Motor neuron (in vitro differentiated cells): ENCODE measurements around the gene CDH15. TPM values are rescaled to one million over a fixed set of nuclear protein-coding genes. Genes with fewer than 3 reads are reported as not detected.

Experiments used
- ATAC-seq, 8 experiments: fragments of 200-7000 bp; cut with Tn5 transposase; replicated peaks in 6 of 8; 2 replicates each; pipeline ENCODE4 v1.8.0; 2021; ENCODE audit warnings: mild to moderate bottlenecking in 8 of 8, moderate library complexity in 8 of 8
- H3K27ac ChIP-seq, 2 donors: fragments of 250-450 bp; sonication (Bioruptor Pico); 2 replicates each; pipeline ENCODE4 v1.9.0; 2021; ENCODE audit warnings: antibody characterized with exemption in 2 of 2, mild to moderate bottlenecking in 2 of 2, moderate library complexity in 1 of 2
- H3K4me1 ChIP-seq, 2 donors: fragments of 250-450 bp; sonication (Bioruptor Pico); replicated peaks in 1 of 2; 2 replicates each; pipeline ENCODE4 v1.6.1; 2021; ENCODE audit warnings: antibody characterized with exemption in 2 of 2, mild to moderate bottlenecking in 2 of 2, moderate library complexity in 1 of 2
- H3K4me3 ChIP-seq, 5 donors: fragments of 250-450 bp; sonication (Bioruptor Pico); 2 replicates each; pipeline ENCODE4 v1.9.0; 2021; ENCODE audit warnings: antibody characterized with exemption in 5 of 5, mild to moderate bottlenecking in 5 of 5, moderate library complexity in 4 of 5
- WGBS, 10 experiments: fragments of 450-650 bp; shearing (Covaris generic); methylation state at CpG; one replicate each; pipeline ENCODE4 v1.0.0; 2022; 5-methylcytosine and 5-hydroxymethylcytosine counted together
- in situ Hi-C, 9 experiments: fragments of 400-800 bp; cut with MboI; loops; one replicate each; pipeline ENCODE4 v1.15.0; 2021; ENCODE audit warnings: low sequenced_read_pairs in 9 of 9, low pct_unique_long_range_greater_than_20kb in 2 of 9; ENCODE audit not compliant: unreplicated experiment in 9 of 9
- total RNA-seq, 8 experiments: library from RNA; unstranded; fragments of 300-600 nt; gene quantifications; 2 replicates each; pipeline versions ENCODE4 v1.2.3 to v1.2.4, GENCODE V29; 2022

Gene CDH15
- total RNA-seq, 8 experiments from 2014 or later: 0.11 to 0.38 (median 0.22) TPM; not detected in 2

- in situ Hi-C loops: loop anchor here in 3 of 9 experiments (25.0 kb wide), 3 partner anchors 235 to 435 kb away; partner anchors contain the start of genes APRT (in 1 of the 3) and CDT1 (in 1 of the 3)
- WGBS, 10 experiments: 60% methylated on average over 1 of the region's 13 CpGs; no CpG with 5 or more reads in 9 of the 10 experiments
- Histone ChIP-seq H3K4me1 (peaks cover 10 to 16% of the 10 kb centered on the region in 2 donors), H3K4me3 (no peak overlapping the region), H3K27ac (no peak overlapping the region)
- ATAC-seq: peak in 2 of 8 experiments; percentile 4 to 20
Observed at GRCh38 chr16:89172528-89173173, 1.1 kb downstream of the CDH15 start.

- WGBS, 10 experiments: no CpG with 5 or more reads among the region's 11 CpGs
- no peak overlapping the region for H3K4me3 ChIP-seq
- H3K27ac ChIP-seq: no peak overlapping the region
- H3K4me1 ChIP-seq: peaks cover 10 to 15% of the 10 kb centered on the region in 2 donors
- no peak for ATAC-seq
- in situ Hi-C loops: loop anchor here in 3 of 9 experiments (25.0 kb wide), 3 partner anchors 236 to 436 kb away; partner anchors contain the start of genes APRT (in 1 of the 3) and CDT1 (in 1 of the 3)
Observed at GRCh38 chr16:89173174-89173921, 1.8 kb downstream of the CDH15 start.

DNA sequence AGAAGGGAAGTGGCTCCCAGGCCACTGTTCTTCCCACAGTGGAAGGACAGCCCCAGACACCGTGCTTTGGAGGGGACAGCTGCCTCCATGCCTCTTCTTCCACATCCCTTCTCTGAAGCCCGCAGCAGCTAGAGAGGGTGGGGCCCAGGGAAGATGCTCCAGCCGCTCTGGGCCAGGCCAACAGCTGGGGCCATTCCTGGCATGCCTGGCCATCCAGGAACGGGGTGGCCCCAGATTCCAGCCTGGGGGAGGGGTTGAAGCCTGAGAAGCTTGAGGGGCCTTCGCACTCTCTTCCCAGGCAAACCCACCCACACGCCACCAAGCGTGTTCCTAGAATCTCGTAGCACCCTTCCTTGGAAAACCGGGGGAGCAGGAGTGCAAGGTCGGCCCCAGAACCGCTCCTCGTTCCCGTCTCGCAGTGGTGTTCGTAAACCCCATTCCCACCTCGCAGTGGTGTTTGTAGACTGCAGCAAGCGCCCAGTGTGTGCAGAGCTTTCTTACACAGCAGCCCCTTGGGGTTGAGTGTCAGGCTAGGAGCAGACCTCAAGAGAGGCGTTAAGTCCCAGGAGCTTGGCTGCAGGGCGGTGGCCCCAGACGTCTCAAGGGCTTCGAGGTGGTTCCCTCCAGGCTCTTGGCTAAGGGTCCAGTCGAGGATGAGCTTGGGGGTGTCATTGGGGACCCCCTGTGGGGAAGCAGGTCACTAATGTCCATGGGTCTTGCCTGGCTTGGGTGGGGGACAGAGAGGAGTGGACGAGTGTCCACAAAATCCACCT, 2.7 kb downstream of the CDH15 start:
- 0 to 87% (median 77%) methylated on average over 1 to 12 of the region's 23 CpGs; no CpG with 5 or more reads in 4 of the 10 experiments for WGBS, 10 experiments
- H3K4me1 ChIP-seq: peaks cover 10 to 15% of the 10 kb centered on the region in 2 donors
- no peak for ATAC-seq
- in situ Hi-C loops: loop anchor here in 3 of 9 experiments (25.0 kb wide), 3 partner anchors 237 to 437 kb away; partner anchors contain the start of genes APRT (in 1 of the 3) and CDT1 (in 1 of the 3)
- H3K27ac ChIP-seq: no peak overlapping the region
- H3K4me3 ChIP-seq: no peak overlapping the region

- Histone ChIP-seq H3K27ac (no peak overlapping the region), H3K4me1 (peaks cover 10 to 15% of the 10 kb centered on the region in 2 donors), H3K4me3 (no peak overlapping the region)
- ATAC-seq: peak in 1 of 8 experiments; percentile 3
- no CpG with 5 or more reads among the region's 14 CpGs for WGBS, 10 experiments
- in situ Hi-C loops: loop anchor here in 3 of 9 experiments (25.0 kb wide), 3 partner anchors 238 to 438 kb away; partner anchors contain the start of genes APRT (in 1 of the 3) and CDT1 (in 1 of the 3)
Observed at GRCh38 chr16:89174877-89175276, 3.3 kb downstream of the CDH15 start.

DNA sequence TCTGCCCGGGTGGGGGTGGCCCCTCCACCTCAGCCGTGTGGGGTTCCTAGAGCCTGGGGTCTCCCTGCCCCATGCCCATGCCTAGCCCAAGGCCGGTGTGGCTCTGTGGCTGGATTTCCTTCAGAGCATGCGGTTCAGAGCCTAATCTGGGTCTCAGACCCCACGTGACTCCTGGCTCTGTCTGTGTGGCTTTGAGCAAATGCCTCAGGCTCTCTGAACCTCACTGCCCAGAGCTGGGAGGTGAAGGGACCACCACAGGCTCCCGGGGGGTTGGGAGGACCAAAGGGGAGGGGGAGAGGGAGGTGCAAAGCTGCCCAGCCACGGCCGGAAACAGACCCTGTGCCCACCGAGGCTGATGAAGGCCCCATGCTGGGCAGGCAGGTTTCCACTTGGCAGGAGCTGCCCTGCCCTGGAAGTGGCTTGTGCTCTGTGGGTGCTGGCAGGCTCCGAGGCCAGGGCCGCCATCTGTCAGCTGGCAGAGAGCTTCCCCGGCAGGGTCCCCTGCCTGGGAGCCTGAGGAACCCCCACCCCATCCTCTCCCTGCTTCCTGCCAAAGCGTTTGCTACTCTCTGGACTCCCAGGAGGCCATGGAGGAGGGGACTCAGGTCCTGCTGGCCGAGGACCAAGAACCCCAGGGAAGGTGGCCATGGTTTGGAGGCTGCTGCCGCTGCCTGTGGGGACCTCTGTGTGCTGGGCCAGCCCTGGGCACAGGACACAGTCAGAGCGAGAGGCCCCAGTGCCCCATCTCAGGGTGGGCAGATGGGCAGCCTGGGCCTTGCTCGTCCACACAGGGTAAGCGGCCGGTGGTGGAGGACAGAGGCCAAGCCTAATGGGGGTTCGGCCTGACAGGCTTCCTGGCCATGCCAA, 4.0 kb downstream of the CDH15 start:
- no peak overlapping the region for H3K4me3 ChIP-seq

GRCh38 chr16:89176147-89176690, 4.7 kb downstream of the CDH15 start:
- Histone ChIP-seq H3K27ac (no peak overlapping the region), H3K4me1 (peaks cover 10 to 11% of the 10 kb centered on the region in 2 donors), H3K4me3 (no peak overlapping the region)
- in situ Hi-C loops: no loop called here
- no peak for ATAC-seq
- WGBS, 10 experiments: 77 to 80% (median 80%) methylated on average over 2 to 10 of the region's 27 CpGs; no CpG with 5 or more reads in 7 of the 10 experiments

More for the DNA sequence above, 4.0 kb downstream of the CDH15 start:
- no peak overlapping the region for H3K27ac ChIP-seq
- WGBS, 10 experiments: 80% methylated on average over 1 of the region's 20 CpGs; no CpG with 5 or more reads in 8 of the 10 experiments
- no peak for ATAC-seq
- in situ Hi-C loops: no loop called here
- H3K4me1 ChIP-seq: peaks cover 10 to 15% of the 10 kb centered on the region in 2 donors

- peaks cover 10% of the 10 kb centered on the region in 2 donors for H3K4me1 ChIP-seq
- no peak for ATAC-seq
- no peak overlapping the region for H3K4me3 ChIP-seq
Observed at GRCh38 chr16:89176717-89177116, 5.2 kb downstream of the CDH15 start.

DNA sequence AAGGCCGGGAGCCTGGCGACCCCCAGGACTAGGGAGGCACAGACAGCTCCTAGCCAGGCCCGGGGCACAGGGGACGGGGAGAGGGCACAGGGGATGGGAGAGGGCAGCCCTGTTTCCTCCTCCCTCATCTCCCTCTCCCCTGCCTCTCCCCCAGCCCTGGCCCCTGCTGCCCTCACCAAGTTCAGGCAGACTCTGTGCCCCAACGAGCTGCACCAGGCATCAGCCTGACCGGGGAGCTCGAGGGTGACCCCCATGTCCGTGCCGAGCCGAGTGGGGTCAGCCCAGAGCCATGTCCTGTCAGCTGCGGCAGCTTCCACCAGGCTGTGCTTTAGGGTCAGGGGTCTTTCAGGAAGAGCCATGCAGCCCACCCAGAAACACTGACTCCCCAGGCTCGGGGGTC, 6.0 kb downstream of the CDH15 start:
- in situ Hi-C loops: no loop called here
- no peak overlapping the region for H3K4me3 ChIP-seq
- WGBS, 10 experiments: 80% methylated on average over 2 of the region's 12 CpGs; no CpG with 5 or more reads in 9 of the 10 experiments
- peaks cover 8 to 10% of the 10 kb centered on the region in 2 donors for H3K4me1 ChIP-seq
- H3K27ac ChIP-seq: no peak overlapping the region
- no peak for ATAC-seq

More at GRCh38 chr16:89176717-89177116, 5.2 kb downstream of the CDH15 start:
- 100% methylated on average over 2 of the region's 9 CpGs; no CpG with 5 or more reads in 9 of the 10 experiments for WGBS, 10 experiments
- no peak overlapping the region for H3K27ac ChIP-seq
- in situ Hi-C loops: no loop called here

- H3K4me3 ChIP-seq: no peak overlapping the region
- in situ Hi-C loops: no loop called here
- 60 to 83% (median 80%) methylated on average over 1 to 4 of the region's 24 CpGs; no CpG with 5 or more reads in 7 of the 10 experiments for WGBS, 10 experiments
- H3K27ac ChIP-seq: no peak overlapping the region
- peak in 1 of 8 experiments; percentile 3 for ATAC-seq
- peaks cover under 1 to 2% of the 10 kb centered on the region in 2 donors for H3K4me1 ChIP-seq
Observed at GRCh38 chr16:89178453-89179147, 7.1 kb downstream of the CDH15 start.

- 65% methylated on average over 2 of the region's 19 CpGs; no CpG with 5 or more reads in 9 of the 10 experiments for WGBS, 10 experiments
- peak in 1 of 8 experiments; percentile 9 for ATAC-seq
- Histone ChIP-seq H3K4me3 (no peak overlapping the region), H3K4me1 (no peaks in the 10 kb centered on the region), H3K27ac (no peak overlapping the region)
- in situ Hi-C loops: no loop called here
Observed at GRCh38 chr16:89179148-89179484, 7.6 kb downstream of the CDH15 start.

DNA sequence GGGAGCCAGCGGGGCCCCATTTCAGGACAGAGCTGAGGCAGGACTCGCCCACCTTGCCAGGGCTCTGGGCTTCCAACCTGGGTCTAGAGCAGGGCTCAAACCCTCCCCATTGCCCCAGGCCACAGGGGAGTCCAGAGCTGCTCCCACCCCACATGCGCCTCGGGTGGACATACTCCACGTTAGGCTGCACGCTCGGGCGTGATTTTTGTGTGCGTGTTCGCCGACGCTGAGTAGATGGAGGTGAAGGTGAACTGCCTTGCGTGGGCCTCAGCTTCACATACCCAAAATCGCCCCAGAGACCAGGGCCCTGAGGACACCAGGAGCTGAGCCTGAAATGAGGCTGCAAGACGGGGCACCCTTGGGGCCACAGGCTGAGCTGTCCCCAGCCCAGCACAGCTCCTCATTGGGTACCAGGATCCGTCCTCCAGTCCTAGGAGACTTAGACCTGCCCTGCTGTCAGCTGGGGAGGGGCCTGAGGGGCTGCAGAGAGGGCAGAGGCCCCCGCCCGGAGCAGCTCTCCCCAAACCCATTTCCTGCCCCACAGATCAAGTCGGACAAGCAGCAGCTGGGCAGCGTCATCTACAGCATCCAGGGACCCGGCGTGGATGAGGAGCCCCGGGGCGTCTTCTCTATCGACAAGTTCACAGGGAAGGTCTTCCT, 8.2 kb downstream of the CDH15 start:
- H3K27ac ChIP-seq: no peak overlapping the region
- H3K4me3 ChIP-seq: no peak overlapping the region
- 33 to 100% (median 80%) methylated on average over 1 to 8 of the region's 25 CpGs; no CpG with 5 or more reads in 5 of the 10 experiments for WGBS, 10 experiments
- in situ Hi-C loops: no loop called here
- no peak for ATAC-seq
- H3K4me1 ChIP-seq: no peaks in the 10 kb centered on the region
